ENCODE results near the gene TMEM245. TPM values are rescaled to one million over a fixed set of nuclear protein-coding genes. Genes with fewer than 3 reads are reported as not detected.
"Not testable (repeated sequence)": the region's sequence is repeated elsewhere in the genome, so short reads cannot be mapped to it uniquely, and the experiment has no call there.

Gene TMEM245
- total RNA-seq, 1 donor from 2014 or later = 95.1 TPM

GRCh38 chr9:108978205-108978604, 141.5 kb downstream of the TMEM245 start:
- intact Hi-C loops (cut with DNase I) = no loop called here
- no peak for ATAC-seq
- no peak for DNase-seq (ENCODE audit: missing footprints)

- peak; percentile 65 for ATAC-seq
- no peak for DNase-seq (ENCODE audit: missing footprints)
- intact Hi-C loops (cut with DNase I) = no loop called here
Observed at GRCh38 chr9:108973895-108974294, 145.9 kb downstream of the TMEM245 start.

DNA sequence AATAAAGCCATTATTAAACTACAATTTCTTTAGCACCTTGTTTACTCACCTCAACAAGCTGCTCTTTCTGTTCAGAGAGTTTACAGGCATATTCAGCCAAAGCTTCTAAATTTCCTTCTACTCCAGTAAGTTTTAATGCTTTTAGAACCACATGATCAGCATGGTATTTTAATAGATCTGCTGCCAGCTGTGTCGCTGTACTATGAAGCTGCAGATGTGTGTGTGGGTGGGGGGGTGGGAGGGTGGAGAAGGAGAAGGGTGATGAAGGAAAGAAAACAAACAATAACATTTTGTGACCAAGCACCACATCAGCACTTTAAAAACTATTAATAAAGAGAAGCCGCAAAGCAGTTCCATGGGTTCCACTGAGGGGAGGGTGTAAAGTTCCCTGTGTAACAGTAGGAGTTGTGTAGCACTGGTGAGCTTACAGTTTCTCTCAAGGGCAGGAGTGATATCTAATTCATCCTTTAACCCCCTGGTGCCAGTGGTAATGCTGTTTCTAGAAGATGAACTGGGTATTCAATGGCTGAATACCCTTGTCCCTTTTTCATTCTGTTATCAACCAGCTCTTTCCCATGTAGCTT, 147.0 kb downstream of the TMEM245 start:
- ATAC-seq (peak; percentile 59), DNase-seq (ENCODE audit: missing footprints) (no peak)
- intact Hi-C loops (cut with DNase I) = no loop called here

- no peak for ATAC-seq
- DNase-seq (ENCODE audit: missing footprints) = no peak
- intact Hi-C loops (cut with DNase I) = no loop called here
Observed at GRCh38 chr9:108972186-108972585, 147.6 kb downstream of the TMEM245 start.

GRCh38 chr9:108971392-108971791, 148.4 kb downstream of the TMEM245 start:
- ATAC-seq; DNase-seq (ENCODE audit: missing footprints); intact Hi-C loops (cut with DNase I): not testable (repeated sequence)

GRCh38 chr9:108967916-108968315, 151.8 kb downstream of the TMEM245 start:
- no peak for DNase-seq (ENCODE audit: missing footprints)
- intact Hi-C loops (cut with DNase I) = no loop called here
- ATAC-seq = peak; percentile 82

Small RNAs within 50 kb of the gene (microRNA-seq; reads per million reads assigned to microRNA genes)
- gene MIR32 = 255 reads per million, percentile 64 among the genes with 10 or more reads in this experiment

Other genes with a start within 250 kb of the TMEM245 start
- 17.5 TPM for gene ELP1, start 185.8 kb downstream of the TMEM245 start, total RNA-seq
- 16.0 TPM for gene ABITRAM, start 185.5 kb downstream of the TMEM245 start, total RNA-seq
- gene CTNNAL1, start 106.4 kb downstream of the TMEM245 start, total RNA-seq = 70.7 TPM
- gene FRRS1L, start 47.3 kb upstream of the TMEM245 start, total RNA-seq = 1.8 TPM
- 8.1 TPM for gene EPB41L4B, start 201.1 kb upstream of the TMEM245 start, total RNA-seq